ENCODE measurements around the gene HNRNPH2. TPM values are rescaled to one million over a fixed set of nuclear protein-coding genes. Genes with fewer than 3 reads are reported as not detected.

Gene HNRNPH2
- total RNA-seq, 1 donor from 2014 or later: 21.4 TPM

GRCh38 chrX:101365301-101365795 lies 42.7 kb upstream of the HNRNPH2 start:
- no peak for DNase-seq (ENCODE audit: low spot score in 2 of 2)
- Histone ChIP-seq H3K27me3 (no peaks in the 10 kb centered on the region), H3K36me3 (no peaks in the 10 kb centered on the region), H3K27ac (no peak overlapping the region), H3K4me1 (no peaks in the 10 kb centered on the region), H3K9me3 (no peaks in the 10 kb centered on the region), H3K4me3 (no peak overlapping the region)
- no peak for TF ChIP-seq CTCF (IDR thresholded peaks at IDR 0.05)
- intact Hi-C loops (cut with DNase I): no loop called here

GRCh38 chrX:101368800-101369199 lies 39.2 kb upstream of the HNRNPH2 start:
- Histone ChIP-seq H3K4me3 (no peak overlapping the region), H3K4me1 (no peaks in the 10 kb centered on the region), H3K36me3 (no peaks in the 10 kb centered on the region), H3K9me3 (no peaks in the 10 kb centered on the region), H3K27me3 (no peaks in the 10 kb centered on the region), H3K27ac (no peak overlapping the region)
- TF ChIP-seq CTCF (IDR thresholded peaks at IDR 0.05): no peak
- intact Hi-C loops (cut with DNase I): no loop called here
- DNase-seq (ENCODE audit: low spot score in 2 of 2): no peak

- no peak overlapping the region for H3K4me3 ChIP-seq
- no peaks in the 10 kb centered on the region for H3K4me1 ChIP-seq
- H3K9me3 ChIP-seq: no peaks in the 10 kb centered on the region
- intact Hi-C loops (cut with DNase I): no loop called here
- H3K27ac ChIP-seq: no peak overlapping the region
- H3K27me3 ChIP-seq: no peaks in the 10 kb centered on the region
- no peak for DNase-seq (ENCODE audit: low spot score in 2 of 2)
- no peaks in the 10 kb centered on the region for H3K36me3 ChIP-seq
- no peak for TF ChIP-seq CTCF (IDR thresholded peaks at IDR 0.05)
These were observed 38.3 kb upstream of the HNRNPH2 start for GRCh38 chrX:101369687-101370086.

- H3K4me1 ChIP-seq: no peaks in the 10 kb centered on the region
- DNase-seq (ENCODE audit: low spot score in 2 of 2): no peak
- H3K36me3 ChIP-seq: no peaks in the 10 kb centered on the region
- no peak overlapping the region for H3K27ac ChIP-seq
- intact Hi-C loops (cut with DNase I): no loop called here
- no peaks in the 10 kb centered on the region for H3K9me3 ChIP-seq
- H3K27me3 ChIP-seq: no peaks in the 10 kb centered on the region
- no peak overlapping the region for H3K4me3 ChIP-seq
- TF ChIP-seq CTCF (IDR thresholded peaks at IDR 0.05): no peak
These were observed 37.0 kb upstream of the HNRNPH2 start for GRCh38 chrX:101370888-101371504.

- no peaks in the 10 kb centered on the region for H3K36me3 ChIP-seq
- no peak for TF ChIP-seq CTCF (IDR thresholded peaks at IDR 0.05)
- H3K27ac ChIP-seq: no peak overlapping the region
- H3K9me3 ChIP-seq: no peaks in the 10 kb centered on the region
- no peak for DNase-seq (ENCODE audit: low spot score in 2 of 2)
- H3K27me3 ChIP-seq: no peaks in the 10 kb centered on the region
- intact Hi-C loops (cut with DNase I): no loop called here
- H3K4me1 ChIP-seq: no peaks in the 10 kb centered on the region
- no peak overlapping the region for H3K4me3 ChIP-seq
These were observed 30.5 kb upstream of the HNRNPH2 start for GRCh38 chrX:101377547-101377946.
